ENCODE data around the gene SPCS2.
A peak's percentile ranks its signal among the peaks of the same experiment; 100 is the strongest.
"Not testable (repeated sequence)": the region's sequence is repeated elsewhere in the genome, so short reads cannot be mapped to it uniquely, and the experiment has no call there.

The SPCS2 gene

DNA sequence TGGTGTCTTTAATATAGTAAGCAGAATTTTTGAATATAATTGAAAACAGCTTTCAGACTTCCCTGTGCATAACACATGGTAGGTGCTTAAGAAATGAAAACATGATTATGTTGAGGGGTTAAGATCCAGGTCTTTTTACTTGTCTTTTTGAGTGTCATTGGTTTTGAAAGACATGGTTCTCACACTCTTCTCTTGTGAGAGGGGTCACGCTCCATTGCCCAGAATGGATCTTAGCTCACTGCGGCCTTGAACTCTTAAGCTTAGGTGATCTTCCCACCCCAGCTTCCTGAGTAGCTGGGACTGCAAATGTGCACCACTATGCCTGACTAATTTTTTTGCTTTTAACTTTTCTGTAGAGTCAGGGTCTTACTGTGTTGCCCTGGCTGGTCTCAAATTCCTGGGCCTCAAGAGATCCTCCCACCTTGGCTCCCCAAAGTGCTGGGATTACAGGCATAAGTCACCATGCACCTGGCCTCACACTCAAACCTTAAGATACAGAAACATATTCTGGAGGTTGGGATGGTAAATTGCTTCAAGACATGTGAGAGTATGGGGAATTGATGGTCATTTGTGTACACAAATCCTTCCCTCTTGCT is 1.4 kb downstream of the SPCS2 start:
- DNase-seq = no peak

GRCh38 chr11:74951226-74951625 is 2.2 kb downstream of the SPCS2 start:
- no peak for DNase-seq

- no peak for DNase-seq
Observed at GRCh38 chr11:74952752-74953151, 3.7 kb downstream of the SPCS2 start.

GRCh38 chr11:74953451-74953850 is 4.4 kb downstream of the SPCS2 start:
- DNase-seq = no peak

GRCh38 chr11:74954199-74954598 is 5.1 kb downstream of the SPCS2 start:
- DNase-seq = no peak

GRCh38 chr11:74956397-74957015 is 7.4 kb downstream of the SPCS2 start:
- DNase-seq = no peak

- DNase-seq = no peak
Observed at GRCh38 chr11:74957937-74958629, 9.0 kb downstream of the SPCS2 start.

- not testable (repeated sequence) for DNase-seq
Observed at GRCh38 chr11:74960128-74960527, 11.1 kb downstream of the SPCS2 start.

DNA sequence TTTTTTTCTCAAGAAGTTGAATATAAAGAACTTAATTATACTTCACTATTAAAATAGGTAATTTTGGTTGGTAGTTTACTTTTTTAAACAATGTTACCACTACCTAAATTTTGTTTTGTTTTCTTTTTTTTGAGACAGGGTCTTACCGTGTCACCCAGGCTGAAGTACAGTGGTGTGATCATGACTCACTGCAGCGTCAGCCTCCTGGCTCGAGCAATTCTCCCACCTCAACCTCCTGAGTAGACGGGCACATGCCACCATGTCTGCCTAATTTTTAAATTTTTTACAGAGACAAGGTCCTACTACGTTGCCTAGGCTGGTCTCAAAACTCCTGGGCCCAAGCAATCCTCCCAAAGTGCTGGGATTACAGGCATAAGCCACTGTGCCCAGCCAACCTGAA is 17.6 kb downstream of the SPCS2 start:
- DNase-seq = no peak

DNA sequence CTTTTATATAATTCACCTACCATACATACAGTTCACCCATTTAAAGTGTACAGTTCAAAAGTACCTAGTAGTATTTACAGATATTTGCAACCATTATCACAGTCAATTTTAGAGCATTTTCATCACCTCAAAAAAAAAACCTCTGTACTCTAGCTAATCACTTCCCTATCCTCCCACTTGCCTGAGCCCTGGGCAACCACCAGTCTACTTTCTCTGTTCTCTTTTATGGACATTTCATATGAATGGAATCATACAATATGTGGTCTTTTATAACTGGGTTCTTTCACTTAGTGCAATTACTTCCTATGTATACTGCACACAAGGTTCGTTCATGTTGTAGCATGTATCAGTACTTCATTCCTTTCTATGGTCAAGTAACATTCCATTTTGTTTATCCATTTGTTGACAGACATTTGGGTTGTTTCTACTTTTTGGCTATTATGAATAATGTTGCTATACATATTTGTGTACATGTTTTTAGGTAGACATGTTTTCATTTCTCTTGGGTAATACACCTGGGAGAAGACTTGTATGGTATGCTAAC is 21.9 kb downstream of the SPCS2 start:
- DNase-seq = no peak

DNA sequence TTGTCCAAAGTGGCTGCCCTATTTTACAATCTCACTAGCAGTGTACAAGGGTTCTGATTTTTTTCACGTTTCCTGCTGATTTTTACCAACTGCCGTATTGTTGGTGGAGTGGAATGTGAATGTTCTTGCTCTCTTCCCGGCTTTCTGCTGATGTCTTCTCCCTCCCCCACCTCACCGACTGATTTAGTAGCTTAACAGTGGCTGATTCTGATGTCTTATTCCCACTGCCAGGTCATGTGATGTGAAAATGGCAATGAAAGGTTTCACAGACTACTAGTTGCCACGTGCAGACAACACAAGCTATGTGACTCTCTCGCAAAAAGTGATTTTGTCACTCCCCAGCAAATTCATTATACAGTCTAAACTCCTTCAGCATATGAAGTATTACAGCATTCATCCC is 22.4 kb downstream of the SPCS2 start:
- DNase-seq = no peak

GRCh38 chr11:74978041-74978440 is 29.0 kb downstream of the SPCS2 start:
- DNase-seq = no peak

DNA sequence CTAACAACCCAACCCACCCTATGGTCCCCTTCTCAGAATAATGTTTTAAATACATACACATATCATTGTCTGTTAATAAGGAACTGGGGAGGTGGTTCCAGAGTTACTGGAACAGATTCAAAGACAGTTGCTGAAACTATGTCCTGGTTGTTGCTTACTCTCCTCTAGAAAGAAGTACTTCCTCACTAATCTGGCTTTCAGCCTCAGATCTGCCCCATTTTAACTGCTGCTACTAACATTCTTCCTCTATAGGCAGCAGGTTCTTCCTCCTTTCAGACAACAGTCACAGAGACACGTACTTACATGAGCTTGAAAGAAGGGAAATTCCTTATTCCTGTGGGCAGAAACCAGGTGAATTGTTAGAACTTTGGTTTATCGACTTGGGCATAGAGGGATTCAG is 31.6 kb downstream of the SPCS2 start:
- DNase-seq = no peak

- DNase-seq = no peak
Observed at GRCh38 chr11:74981888-74982287, 32.8 kb downstream of the SPCS2 start.

DNA sequence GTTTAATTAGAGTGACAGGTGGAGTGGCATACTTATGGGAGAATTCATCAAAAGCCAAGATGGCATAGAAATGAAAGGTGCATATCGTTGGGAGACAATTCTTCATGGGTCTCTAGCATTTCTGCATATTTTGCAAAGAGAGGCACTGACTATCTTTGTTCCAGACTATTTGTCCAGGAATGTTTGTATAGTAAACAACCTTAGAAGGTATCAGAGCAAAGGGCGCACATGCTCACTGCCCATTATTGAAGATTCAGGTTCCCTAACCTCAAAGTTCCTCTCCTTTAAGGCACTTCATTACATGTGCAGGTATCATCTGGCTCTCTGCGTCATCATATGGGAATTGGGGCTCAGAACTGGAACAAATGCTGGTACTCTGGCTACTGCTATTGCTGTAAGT is 35.0 kb downstream of the SPCS2 start:
- DNase-seq = no peak

GRCh38 chr11:74984730-74985129 is 35.7 kb downstream of the SPCS2 start:
- DNase-seq = no peak

- DNase-seq = peak; percentile 76
Observed at GRCh38 chr11:74988541-74989259, 39.6 kb downstream of the SPCS2 start, which contains the start of gene NEU3. NEU3 (plus strand) TSS chr11:74988933; CDS start chr11:74989061, 128 bp downstream.

GRCh38 chr11:74989260-74989638 is 40.2 kb downstream of the SPCS2 start:
- peak; percentile 4 for DNase-seq

GRCh38 chr11:74990150-74990549 is 41.1 kb downstream of the SPCS2 start:
- not testable (repeated sequence) for DNase-seq

DNA sequence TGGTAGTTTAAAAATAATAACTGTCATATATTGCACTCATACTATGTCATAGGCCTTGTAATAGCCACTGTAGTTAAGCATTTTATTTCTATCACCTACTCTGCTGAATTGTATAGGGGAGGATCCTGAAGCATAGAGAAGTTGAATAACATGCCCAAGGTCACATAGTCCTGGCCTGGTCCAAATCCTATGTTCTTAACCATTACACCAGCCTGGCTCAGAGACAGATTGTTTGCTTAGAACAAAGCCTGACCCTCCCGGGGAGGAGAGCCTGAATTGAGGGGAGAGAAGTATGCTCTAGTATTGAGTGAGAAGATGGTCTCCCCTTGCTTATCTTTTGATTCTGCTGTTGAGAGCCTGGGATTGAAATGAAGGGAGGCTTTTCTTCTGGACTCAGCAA is 41.9 kb downstream of the SPCS2 start:
- DNase-seq = no peak

DNA sequence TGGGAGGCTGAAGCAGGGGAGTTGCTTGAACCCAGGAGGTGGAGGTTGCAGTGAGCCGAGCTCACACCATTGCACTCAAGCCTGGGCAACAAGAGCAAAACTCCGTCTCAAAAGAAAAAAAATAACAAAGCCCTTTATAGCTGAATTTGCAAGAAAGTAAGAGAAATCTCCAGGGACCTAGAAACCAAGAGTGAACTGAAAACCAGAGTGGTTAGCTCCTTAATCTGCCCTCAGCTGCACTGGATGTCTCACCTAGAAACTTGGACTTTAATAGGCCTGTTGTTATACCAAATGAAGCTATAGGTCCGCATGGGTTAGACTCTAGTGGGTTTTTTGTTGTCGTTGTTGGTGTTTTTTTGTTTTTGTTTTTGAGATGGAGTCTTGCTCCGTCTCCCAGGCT is 43.8 kb downstream of the SPCS2 start:
- no peak for DNase-seq

- DNase-seq = no peak
Observed at GRCh38 chr11:75000975-75001354, 51.9 kb downstream of the SPCS2 start.

DNA sequence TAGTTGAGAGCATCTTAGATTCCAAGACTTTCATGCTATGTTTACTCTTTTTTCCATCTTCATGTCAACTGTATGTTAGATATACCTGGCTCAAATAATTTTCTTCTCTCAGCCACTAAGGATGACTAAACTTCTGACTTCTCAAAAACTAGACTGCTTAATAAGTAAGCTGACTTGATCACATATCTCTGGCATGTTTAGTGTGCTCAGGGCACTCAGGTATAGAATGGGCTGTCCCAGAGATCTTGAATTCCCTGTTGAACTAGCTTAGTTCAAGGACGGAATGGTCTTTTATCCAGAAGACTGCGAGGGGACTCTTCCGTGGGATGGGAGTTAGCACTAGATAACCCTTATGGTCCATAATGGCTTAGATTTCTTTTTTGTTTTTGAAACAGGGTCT is 52.6 kb downstream of the SPCS2 start:
- no peak for DNase-seq

DNA sequence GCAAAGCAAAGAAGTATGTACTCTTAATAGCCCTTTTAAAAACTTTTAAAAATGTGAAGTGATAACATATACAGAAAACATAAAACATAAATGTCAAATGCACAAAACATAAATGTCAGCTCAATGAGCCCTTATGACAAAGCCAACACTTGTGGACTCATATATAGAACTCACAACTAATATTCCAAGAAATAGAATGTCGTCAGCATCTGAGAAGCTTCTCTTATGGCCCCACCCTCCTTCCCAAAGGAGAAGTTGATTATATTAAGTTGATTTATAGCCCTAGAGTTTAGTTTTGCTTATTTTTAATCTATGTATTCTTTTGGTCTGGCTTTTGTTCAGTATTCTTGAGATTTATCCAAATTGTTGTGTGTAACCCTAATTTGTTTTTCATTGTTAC is 53.5 kb downstream of the SPCS2 start:
- no peak for DNase-seq
